SHP77 (cell line): ENCODE results near the gene DNAAF1.
"Not testable (repeated sequence)": the region's sequence is repeated elsewhere in the genome, so short reads cannot be mapped to it uniquely, and the experiment has no call there.

Experiments
- DNase-seq, 2 experiments: peaks; one replicate each; lab custom pipeline; 2025; lab: John Stamatoyannopoulos, UW

Gene DNAAF1

GRCh38 chr16:84212154-84212553 lies 67.0 kb downstream of the DNAAF1 start:
- DNase-seq: no peak

DNA sequence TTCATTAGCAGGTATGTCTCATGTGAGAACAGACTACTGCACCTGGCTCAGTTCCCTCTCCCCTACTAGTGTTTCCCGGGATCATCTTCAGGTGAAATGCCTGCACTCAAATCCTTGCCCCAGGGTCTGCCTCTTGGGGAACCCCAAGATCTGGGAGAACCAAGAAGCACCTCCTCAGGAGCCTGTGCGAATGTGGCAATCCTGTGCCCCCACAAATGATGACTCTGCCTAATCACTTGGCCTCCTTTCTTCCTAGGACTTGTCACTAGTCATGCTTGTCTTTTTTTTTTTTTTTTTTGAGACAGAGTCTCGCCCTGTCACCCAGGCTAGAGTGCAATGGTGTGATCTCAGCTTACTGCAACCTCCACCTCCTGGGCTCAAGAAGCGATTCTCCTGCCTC lies 67.5 kb downstream of the DNAAF1 start:
- no peak for DNase-seq

DNA sequence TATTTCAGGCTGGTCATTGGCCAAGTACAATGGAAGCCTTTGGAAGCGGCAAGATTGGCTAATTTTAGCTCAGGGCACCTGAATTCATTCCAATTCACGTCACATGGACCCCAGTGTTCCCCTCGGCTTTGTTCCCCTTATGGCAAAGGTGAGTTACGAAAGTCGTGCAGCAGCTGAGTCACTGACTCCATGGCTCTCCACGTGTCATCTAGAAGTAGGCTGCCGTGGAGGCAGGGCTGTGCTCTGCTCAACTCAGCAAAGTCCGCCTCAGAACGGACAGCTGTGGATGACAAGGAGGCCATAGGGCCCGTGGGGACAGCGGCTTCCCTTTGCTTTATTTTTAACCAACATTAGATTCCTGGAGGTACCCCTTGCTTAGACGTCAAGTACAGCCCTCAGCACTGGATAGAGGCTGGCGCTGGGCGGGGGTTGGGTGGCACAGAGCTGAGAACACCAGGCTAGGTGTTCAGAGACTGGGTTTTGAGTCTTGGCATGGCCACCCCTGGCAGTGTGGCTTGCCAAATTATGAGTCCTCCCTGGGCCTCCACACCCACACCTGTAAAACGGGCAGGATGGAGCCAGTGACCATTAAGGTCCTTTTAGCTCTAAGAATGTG lies 69.5 kb downstream of the DNAAF1 start:
- DNase-seq: no peak

- no peak for DNase-seq
These were observed 70.4 kb downstream of the DNAAF1 start for GRCh38 chr16:84215531-84215930.

DNA sequence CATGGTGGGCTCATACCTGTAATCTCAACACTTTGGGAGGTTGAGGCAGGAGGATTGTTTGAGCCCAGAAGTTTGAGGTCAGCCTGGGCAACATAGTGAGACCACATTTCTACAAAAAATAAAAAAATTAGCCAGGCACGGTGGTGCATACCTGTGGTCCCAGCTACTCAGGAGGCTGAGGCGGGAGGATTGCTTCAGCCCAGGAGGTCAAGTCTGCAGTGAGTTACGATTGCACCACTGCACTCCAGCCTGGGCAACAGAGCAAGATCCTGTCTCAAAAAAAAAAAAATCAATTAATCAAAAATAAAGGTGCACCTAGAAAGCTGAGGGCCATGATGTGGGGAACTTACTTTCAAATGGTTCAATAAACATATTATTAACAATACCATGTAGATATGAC lies 71.0 kb downstream of the DNAAF1 start:
- DNase-seq: not testable (repeated sequence)

DNA sequence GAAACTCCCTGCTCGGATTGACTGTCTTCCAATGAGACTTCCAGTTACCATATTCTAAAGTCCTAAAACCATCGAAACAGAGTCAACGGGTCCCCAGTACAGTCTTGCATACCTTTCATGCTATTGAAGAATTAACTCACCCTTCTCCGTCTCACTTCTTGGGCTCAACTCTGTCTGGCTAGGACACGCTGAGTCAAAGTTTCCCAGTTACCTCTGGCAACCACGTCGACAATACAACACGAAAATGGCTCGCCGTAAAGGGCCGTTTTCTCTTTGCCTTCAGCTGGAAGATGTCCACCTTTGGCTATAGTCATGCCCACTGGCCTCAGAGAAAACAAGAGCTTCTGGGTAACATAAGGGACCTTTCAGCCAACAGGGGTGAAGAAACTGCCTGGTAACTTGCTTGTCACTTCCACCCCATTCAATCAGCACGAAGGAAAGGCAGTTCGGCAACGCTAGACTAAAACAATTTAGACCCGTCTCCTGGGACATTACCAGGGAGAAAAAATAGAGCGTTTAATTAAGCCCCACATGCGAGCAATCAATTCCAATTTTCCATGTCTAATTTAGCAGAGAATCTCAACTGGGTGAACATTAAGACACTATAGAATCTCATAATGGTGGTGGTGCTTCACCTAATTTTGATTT lies 73.2 kb downstream of the DNAAF1 start:
- no peak for DNase-seq

DNA sequence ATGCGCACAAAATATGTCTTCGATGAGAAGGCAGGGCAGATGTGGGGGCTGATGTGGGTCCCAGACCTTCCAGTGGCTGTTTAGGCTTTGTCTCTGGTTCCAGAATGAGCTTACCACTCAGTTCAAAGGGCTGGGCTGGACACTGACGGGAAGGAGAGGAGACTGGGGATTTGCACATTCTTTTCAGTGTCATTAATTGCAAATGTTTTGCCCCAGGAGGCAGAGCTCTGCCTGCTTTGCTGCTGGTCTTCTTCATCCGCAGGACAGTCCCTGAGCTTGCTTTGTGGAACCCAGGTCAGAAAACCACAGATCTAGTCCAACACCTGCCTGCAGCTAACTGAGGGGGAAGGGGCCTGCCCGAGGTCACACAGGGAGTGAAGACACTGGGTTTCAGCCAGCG lies 73.8 kb downstream of the DNAAF1 start:
- DNase-seq: no peak

DNA sequence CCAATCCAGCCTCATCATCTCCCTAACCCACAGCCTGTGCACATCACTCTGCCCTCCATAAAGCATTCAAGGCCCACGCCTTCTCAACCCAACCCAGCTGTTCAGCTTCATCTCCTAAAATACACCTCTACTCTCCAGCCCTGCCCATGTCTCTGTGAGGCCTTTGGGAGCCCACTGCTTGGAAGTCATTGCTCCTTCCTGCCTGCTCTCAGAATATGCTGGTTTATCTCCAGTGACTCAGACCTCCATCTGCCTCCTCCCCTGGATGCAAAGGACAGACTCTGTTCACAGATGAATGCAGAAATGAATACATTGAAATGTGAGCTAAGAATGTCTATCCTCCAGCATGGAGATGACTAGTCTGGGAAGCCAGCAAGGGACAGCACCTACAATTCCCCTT lies 75.7 kb downstream of the DNAAF1 start:
- DNase-seq: no peak

GRCh38 chr16:84223456-84223855 lies 78.3 kb downstream of the DNAAF1 start:
- DNase-seq: no peak

DNA sequence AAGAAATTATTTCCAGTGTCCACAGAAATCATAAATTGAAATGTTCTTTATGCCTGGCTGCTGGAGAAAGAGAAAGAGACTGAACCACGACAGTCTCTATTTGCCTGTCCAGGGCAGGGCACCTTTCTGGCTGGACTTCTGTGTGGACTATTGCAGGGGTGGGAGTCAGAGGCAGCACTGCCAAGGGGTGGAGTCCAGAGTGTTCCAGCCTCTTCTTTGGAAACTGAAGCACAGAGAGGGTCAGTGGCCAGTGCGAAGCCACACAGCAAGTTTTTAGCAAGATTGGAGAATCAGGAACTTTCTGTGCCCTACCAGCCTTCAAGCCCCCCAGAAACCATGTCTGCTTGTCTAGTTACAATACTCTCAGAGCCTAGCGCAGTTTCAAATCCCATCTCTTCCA lies 79.4 kb downstream of the DNAAF1 start:
- DNase-seq: no peak

GRCh38 chr16:84225126-84225525 lies 80.0 kb downstream of the DNAAF1 start:
- no peak for DNase-seq

GRCh38 chr16:84225571-84225970 lies 80.5 kb downstream of the DNAAF1 start:
- no peak for DNase-seq

- DNase-seq: no peak
These were observed 80.9 kb downstream of the DNAAF1 start for GRCh38 chr16:84226026-84226425.
